Activated naive CD8-positive, alpha-beta T cell treated with anti-CD3 and anti-CD28 coated beads, Interleukin-2, amount 50 U/mL, for 16 hours (primary cell): ENCODE data around the gene GP1BA.
A peak's percentile ranks its signal among the peaks of the same experiment; 100 is the strongest.

Experiments used
- DNase-seq: peaks from one replicate; pipeline ENCODE4 v3.0.0-alpha.2; 2020; ENCODE audit warnings: low read depth, low spot score

Gene GP1BA

GRCh38 chr17:4938688-4939545 is 6.8 kb downstream of the GP1BA start:
- DNase-seq: no peak

- no peak for DNase-seq
Measured at GRCh38 chr17:4939546-4939795, 7.4 kb downstream of the GP1BA start.

GRCh38 chr17:4939796-4940554 is 7.9 kb downstream of the GP1BA start, which contains the start of the genes RNF167 and SLC25A11:
Gene RNF167, plus strand, starts transcription at chr17:4940268. Its CDS starts 642 bp downstream, at chr17:4940910.
Gene SLC25A11, minus strand, starts transcription at chr17:4940046. Its CDS starts 136 bp downstream, at chr17:4939910.
- DNase-seq: peak; percentile 94

GRCh38 chr17:4940555-4941318 is 8.7 kb downstream of the GP1BA start:
- DNase-seq: no peak

- no peak for DNase-seq
Measured at GRCh38 chr17:4941319-4941610, 9.2 kb downstream of the GP1BA start.

GRCh38 chr17:4942760-4943508 is 10.9 kb downstream of the GP1BA start:
- DNase-seq: no peak

- DNase-seq: no peak
Measured at GRCh38 chr17:4944163-4944553, 12.1 kb downstream of the GP1BA start.

GRCh38 chr17:4944554-4945175 is 12.6 kb downstream of the GP1BA start:
- DNase-seq: no peak

- peak; percentile 73 for DNase-seq
Measured at GRCh38 chr17:4945176-4945943, 13.3 kb downstream of the GP1BA start.

GRCh38 chr17:4945944-4946280 is 13.8 kb downstream of the GP1BA start:
- DNase-seq: no peak

- DNase-seq: no peak
Measured at GRCh38 chr17:4946312-4946976, 14.4 kb downstream of the GP1BA start.

GRCh38 chr17:4947010-4947410 is 14.9 kb downstream of the GP1BA start:
- no peak for DNase-seq

GRCh38 chr17:4947411-4948165 is 15.5 kb downstream of the GP1BA start:
- no peak for DNase-seq

GRCh38 chr17:4948166-4948930 is 16.3 kb downstream of the GP1BA start, which contains the start of gene PFN1:
Gene PFN1, minus strand, starts transcription at chr17:4948530. Its CDS starts 136 bp downstream, at chr17:4948394.
- peak; percentile 83 for DNase-seq

GRCh38 chr17:4948931-4949320 is 16.8 kb downstream of the GP1BA start:
- no peak for DNase-seq

GRCh38 chr17:4949321-4950074 is 17.4 kb downstream of the GP1BA start:
- peak; percentile 55 for DNase-seq

- no peak for DNase-seq
Measured at GRCh38 chr17:4950075-4950745, 18.1 kb downstream of the GP1BA start.
